Stimulated activated CD4-positive, alpha-beta T cell treated with anti-CD3 and anti-CD28 coated beads, Interleukin-15, amount 100 ng/mL, for 1 hour (primary cell): ENCODE measurements around the gene ZNF208.
"Not testable (repeated sequence)": the region's sequence is repeated elsewhere in the genome, so short reads cannot be mapped to it uniquely, and the experiment has no call there.

Experiments used
- DNase-seq, 2 donors: peaks; one replicate each; pipeline ENCODE4 v3.0.0-alpha.2; 2020; ENCODE audit warnings: low read depth in 1 of 2, low spot score in 1 of 2

ZNF208 gene

GRCh38 chr19:21885516-21885915 is 125.2 kb downstream of the ZNF208 start:
- not testable (repeated sequence) for DNase-seq

- DNase-seq: not testable (repeated sequence)
Measured at GRCh38 chr19:21884786-21885185, 126.0 kb downstream of the ZNF208 start.

GRCh38 chr19:21883516-21883915 is 127.2 kb downstream of the ZNF208 start:
- DNase-seq: no peak
